Measurements from ENCODE around the gene PRKACG. TPM values are rescaled to one million over a fixed set of nuclear protein-coding genes. Genes with fewer than 3 reads are reported as not detected.

Gene PRKACG
- total and polyA plus RNA-seq, 2 experiments from 2014 or later: not detected

DNA sequence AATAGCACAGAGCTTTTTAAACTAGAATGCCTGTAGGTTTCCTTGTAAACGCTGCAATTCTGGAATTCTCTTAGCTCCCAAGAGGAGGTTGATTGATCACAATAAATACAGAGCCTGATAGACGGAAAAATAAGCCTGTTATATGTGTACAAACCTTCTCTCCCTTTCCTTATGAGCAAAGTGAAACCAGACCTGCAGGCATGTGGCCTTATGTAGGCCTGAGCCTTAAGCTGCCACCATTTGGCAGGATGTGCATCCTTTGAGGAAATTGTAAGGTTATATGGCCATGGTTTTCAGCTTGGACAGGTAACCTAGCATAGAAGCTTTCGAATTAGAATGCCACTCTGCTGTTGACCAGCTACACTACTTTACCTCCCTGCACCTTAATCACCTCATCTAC lies 49.1 kb downstream of the PRKACG start:
- TF ChIP-seq ZNF114 (CRISPR knock-in tag; IDR thresholded peaks at IDR 0.05) (no peak), NANOG (IDR thresholded peaks at IDR 0.05; ENCODE audit: borderline replicate concordance) (no peak), POLR2AphosphoS5 (IDR thresholded peaks at IDR 0.05; ENCODE audit: low read depth) (no peak), EZH2phosphoT487 (IDR thresholded peaks at IDR 0.05; ENCODE audit: unreplicated experiment) (no peak), JUNB (IDR thresholded peaks at IDR 0.05; ENCODE audit: unreplicated experiment) (no peak)
- ATAC-seq (no peak), DNase-seq (ENCODE audit: low spot score) (no peak)
- Mint-ChIP-seq H3K4me3 (no peak overlapping the region), H3K27ac (no peak overlapping the region), H3K27me3 (ENCODE audit: insufficient read depth, low read depth, poor library complexity) (peaks cover 1% of the 10 kb centered on the region), H3K4me1 (peaks cover 5% of the 10 kb centered on the region; the same call in 1 of the 3 replicates), H3K36me3 (ENCODE audit: low read depth) (no peaks in the 10 kb centered on the region), H3K9me3 (no peaks in the 10 kb centered on the region)
- Histone ChIP-seq H3K36me3 (ENCODE audit: insufficient read depth) (no peaks in the 10 kb centered on the region), H3F3A (replicated peaks; ENCODE audit: low read depth) (no peaks in the 10 kb centered on the region), H3K4me2 (no peak overlapping the region), H3K79me2 (replicated peaks; ENCODE audit: insufficient read depth) (no peaks in the 10 kb centered on the region), H3K4me1 (ENCODE audit: insufficient read depth) (peaks cover 3% of the 10 kb centered on the region; the same call in 1 of the 2 replicates), H2AFZ (no peak overlapping the region), H3K27me3 (ENCODE audit: insufficient read depth) (no peaks in the 10 kb centered on the region), H3K27ac (ENCODE audit: low read depth) (no peak overlapping the region), H3K9me2 (ENCODE audit: insufficient read depth) (no peaks in the 10 kb centered on the region), H3K4me3 (no peak overlapping the region), H4K20me1 (replicated peaks; ENCODE audit: insufficient read depth) (no peaks in the 10 kb centered on the region)

DNA sequence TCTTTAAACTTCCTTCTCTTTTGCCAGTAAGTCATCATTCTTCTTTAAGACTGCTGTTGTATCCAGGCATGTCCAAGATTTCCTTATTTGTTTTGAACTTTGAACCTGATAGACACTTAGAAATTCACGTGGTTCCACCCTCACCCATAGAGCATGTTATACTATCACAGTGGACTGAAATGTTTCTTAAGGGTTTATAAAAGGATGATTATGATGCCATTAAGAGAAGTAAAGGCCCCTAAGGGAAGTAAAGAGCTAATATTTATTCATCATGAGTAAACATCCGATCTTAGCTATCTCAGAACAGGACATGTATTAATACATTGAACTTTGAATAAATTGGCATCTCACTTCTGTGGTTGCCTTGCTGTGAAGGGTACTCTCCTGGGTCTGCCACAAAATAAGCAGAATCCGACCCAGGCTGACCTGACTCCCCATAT lies 49.8 kb downstream of the PRKACG start:
- H4K20me1 ChIP-seq (replicated peaks; ENCODE audit: insufficient read depth): no peaks in the 10 kb centered on the region
- Mint-ChIP-seq H3K27me3 (ENCODE audit: insufficient read depth, low read depth, poor library complexity) (peaks cover 1% of the 10 kb centered on the region), H3K27ac (no peak overlapping the region), H3K36me3 (ENCODE audit: low read depth) (no peaks in the 10 kb centered on the region), H3K4me3 (no peak overlapping the region), H3K9me3 (no peaks in the 10 kb centered on the region), H3K4me1 (peaks cover 5% of the 10 kb centered on the region; the same call in 1 of the 3 replicates)
- no peaks in the 10 kb centered on the region for H3K27me3 ChIP-seq (ENCODE audit: insufficient read depth)
- no peak for TF ChIP-seq POLR2AphosphoS5 (IDR thresholded peaks at IDR 0.05; ENCODE audit: low read depth)
- TF ChIP-seq, protein P1, sequence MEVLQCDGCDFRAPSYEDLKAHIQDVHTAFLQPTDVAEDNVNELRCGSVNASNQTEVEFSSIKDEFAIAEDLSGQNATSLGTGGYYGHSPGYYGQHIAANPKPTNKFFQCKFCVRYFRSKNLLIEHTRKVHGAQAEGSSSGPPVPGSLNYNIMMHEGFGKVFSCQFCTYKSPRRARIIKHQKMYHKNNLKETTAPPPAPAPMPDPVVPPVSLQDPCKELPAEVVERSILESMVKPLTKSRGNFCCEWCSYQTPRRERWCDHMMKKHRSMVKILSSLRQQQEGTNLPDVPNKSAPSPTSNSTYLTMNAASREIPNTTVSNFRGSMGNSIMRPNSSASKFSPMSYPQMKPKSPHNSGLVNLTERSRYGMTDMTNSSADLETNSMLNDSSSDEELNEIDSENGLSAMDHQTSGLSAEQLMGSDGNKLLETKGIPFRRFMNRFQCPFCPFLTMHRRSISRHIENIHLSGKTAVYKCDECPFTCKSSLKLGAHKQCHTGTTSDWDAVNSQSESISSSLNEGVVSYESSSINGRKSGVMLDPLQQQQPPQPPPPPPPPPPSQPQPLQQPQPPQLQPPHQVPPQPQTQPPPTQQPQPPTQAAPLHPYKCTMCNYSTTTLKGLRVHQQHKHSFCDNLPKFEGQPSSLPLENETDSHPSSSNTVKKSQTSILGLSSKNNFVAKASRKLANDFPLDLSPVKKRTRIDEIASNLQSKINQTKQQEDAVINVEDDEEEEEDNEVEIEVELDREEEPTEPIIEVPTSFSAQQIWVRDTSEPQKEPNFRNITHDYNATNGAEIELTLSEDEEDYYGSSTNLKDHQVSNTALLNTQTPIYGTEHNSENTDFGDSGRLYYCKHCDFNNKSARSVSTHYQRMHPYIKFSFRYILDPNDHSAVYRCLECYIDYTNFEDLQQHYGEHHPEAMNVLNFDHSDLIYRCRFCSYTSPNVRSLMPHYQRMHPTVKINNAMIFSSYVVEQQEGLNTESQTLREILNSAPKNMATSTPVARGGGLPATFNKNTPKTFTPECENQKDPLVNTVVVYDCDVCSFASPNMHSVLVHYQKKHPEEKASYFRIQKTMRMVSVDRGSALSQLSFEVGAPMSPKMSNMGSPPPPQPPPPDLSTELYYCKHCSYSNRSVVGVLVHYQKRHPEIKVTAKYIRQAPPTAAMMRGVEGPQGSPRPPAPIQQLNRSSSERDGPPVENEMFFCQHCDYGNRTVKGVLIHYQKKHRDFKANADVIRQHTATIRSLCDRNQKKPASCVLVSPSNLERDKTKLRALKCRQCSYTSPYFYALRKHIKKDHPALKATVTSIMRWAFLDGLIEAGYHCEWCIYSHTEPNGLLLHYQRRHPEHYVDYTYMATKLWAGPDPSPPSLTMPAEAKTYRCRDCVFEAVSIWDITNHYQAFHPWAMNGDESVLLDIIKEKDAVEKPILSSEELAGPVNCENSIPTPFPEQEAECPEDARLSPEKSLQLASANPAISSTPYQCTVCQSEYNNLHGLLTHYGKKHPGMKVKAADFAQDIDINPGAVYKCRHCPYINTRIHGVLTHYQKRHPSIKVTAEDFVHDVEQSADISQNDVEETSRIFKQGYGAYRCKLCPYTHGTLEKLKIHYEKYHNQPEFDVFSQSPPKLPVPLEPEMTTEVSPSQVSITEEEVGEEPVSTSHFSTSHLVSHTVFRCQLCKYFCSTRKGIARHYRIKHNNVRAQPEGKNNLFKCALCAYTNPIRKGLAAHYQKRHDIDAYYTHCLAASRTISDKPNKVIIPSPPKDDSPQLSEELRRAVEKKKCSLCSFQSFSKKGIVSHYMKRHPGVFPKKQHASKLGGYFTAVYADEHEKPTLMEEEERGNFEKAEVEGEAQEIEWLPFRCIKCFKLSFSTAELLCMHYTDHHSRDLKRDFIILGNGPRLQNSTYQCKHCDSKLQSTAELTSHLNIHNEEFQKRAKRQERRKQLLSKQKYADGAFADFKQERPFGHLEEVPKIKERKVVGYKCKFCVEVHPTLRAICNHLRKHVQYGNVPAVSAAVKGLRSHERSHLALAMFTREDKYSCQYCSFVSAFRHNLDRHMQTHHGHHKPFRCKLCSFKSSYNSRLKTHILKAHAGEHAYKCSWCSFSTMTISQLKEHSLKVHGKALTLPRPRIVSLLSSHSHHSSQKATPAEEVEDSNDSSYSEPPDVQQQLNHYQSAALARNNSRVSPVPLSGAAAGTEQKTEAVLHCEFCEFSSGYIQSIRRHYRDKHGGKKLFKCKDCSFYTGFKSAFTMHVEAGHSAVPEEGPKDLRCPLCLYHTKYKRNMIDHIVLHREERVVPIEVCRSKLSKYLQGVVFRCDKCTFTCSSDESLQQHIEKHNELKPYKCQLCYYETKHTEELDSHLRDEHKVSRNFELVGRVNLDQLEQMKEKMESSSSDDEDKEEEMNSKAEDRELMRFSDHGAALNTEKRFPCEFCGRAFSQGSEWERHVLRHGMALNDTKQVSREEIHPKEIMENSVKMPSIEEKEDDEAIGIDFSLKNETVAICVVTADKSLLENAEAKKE (CRISPR knock-in tag; IDR thresholded peaks at IDR 0.05): no peak
- no peak for TF ChIP-seq ZNF114 (CRISPR knock-in tag; IDR thresholded peaks at IDR 0.05)
- H3K27ac ChIP-seq (ENCODE audit: low read depth): no peak overlapping the region
- no peak overlapping the region for H2AFZ ChIP-seq
- H3K4me3 ChIP-seq: no peak overlapping the region
- H3K9me2 ChIP-seq (ENCODE audit: insufficient read depth): no peaks in the 10 kb centered on the region
- H3K4me1 ChIP-seq (ENCODE audit: insufficient read depth): peaks cover 3% of the 10 kb centered on the region; the same call in 1 of the 2 replicates
- ATAC-seq (no peak), DNase-seq (ENCODE audit: low spot score) (no peak)
- H3K79me2 ChIP-seq (replicated peaks; ENCODE audit: insufficient read depth): no peaks in the 10 kb centered on the region
- H3K4me2 ChIP-seq: no peak overlapping the region
- no peaks in the 10 kb centered on the region for H3K36me3 ChIP-seq (ENCODE audit: insufficient read depth)
- no peaks in the 10 kb centered on the region for H3F3A ChIP-seq (replicated peaks; ENCODE audit: low read depth)
